Tibial artery (tissue), 4 donors: ENCODE measurements around the gene ANKRD66.

ENCODE experiments used
- DNase-seq, 2 donors: peaks; one replicate each; pipeline ENCODE4 v3.0.0-alpha.2; 2019
- H3K27ac ChIP-seq, 2 donors: fragments of 200-600 bp; sonication (generic) in 1 of 2; 1 replicate in 1 of 2; 2 replicates in 1 of 2; pipeline ENCODE4 v1.5.1; 2018 to 2019; ENCODE audit warnings: mild to moderate bottlenecking in 1 of 2
- H3K27me3 ChIP-seq, 2 donors: fragments of 200-600 bp; sonication (generic) in 1 of 2; one replicate each; pipeline versions ENCODE4 v1.5.1 to v1.6.0; 2016 to 2019
- H3K36me3 ChIP-seq, 3 donors: fragments of 200-600 bp; sonication (generic) in 2 of 3; one replicate each; pipeline ENCODE4 v1.5.1; 2016 to 2019; ENCODE audit warnings: mild to moderate bottlenecking in 2 of 3
- H3K4me1 ChIP-seq, 4 donors: fragments of 200-600 bp; sonication (generic) in 2 of 4; 1 replicate in 3 of 4; 2 replicates in 1 of 4; pipeline ENCODE4 v1.5.1; 2016 to 2019
- H3K4me3 ChIP-seq, 2 donors: fragments of 200-600 bp; sonication (generic) in 1 of 2; 1 replicate in 1 of 2; 2 replicates in 1 of 2; pipeline ENCODE4 v1.5.1; 2018 to 2019; ENCODE audit warnings: mild to moderate bottlenecking in 2 of 2
- H3K9me3 ChIP-seq, 3 donors: fragments of 200-600 bp; sonication (generic) in 1 of 3; one replicate each; pipeline ENCODE4 v1.5.1; 2016 to 2019
- CTCF ChIP-seq, 2 experiments: fragments of 200-600 bp in 1 of 2; fragments of 450-650 bp in 1 of 2; IDR thresholded peaks; one replicate each; pipeline ENCODE4 v1.5.1; 2017 to 2019; ENCODE audit warnings: antibody characterized with exemption in 2 of 2, mild to moderate bottlenecking in 1 of 2, moderate library complexity in 1 of 2
- intact Hi-C: fragments of 100-400 bp; cut with DNase I; formaldehyde crosslinking; loops from one replicate; pipeline ENCODE4 v1.15.0; 2023; ENCODE audit warnings: low total_unique reads

Gene ANKRD66

GRCh38 chr6:46755865-46756264, 9.1 kb downstream of the ANKRD66 start:
- intact Hi-C loops: no loop called here
- H3K4me3 ChIP-seq: no peak overlapping the region
- TF ChIP-seq CTCF (IDR thresholded peaks at IDR 0.05): no peak
- no peaks in the 10 kb centered on the region for H3K9me3 ChIP-seq
- H3K36me3 ChIP-seq: no peaks in the 10 kb centered on the region
- H3K27ac ChIP-seq: no peak overlapping the region
- H3K27me3 ChIP-seq: no peaks in the 10 kb centered on the region
- H3K4me1 ChIP-seq: no peaks in the 10 kb centered on the region
- no peak for DNase-seq

- no peaks in the 10 kb centered on the region for H3K27me3 ChIP-seq
- H3K36me3 ChIP-seq: no peaks in the 10 kb centered on the region
- TF ChIP-seq CTCF (IDR thresholded peaks at IDR 0.05): no peak
- no peak overlapping the region for H3K27ac ChIP-seq
- H3K4me1 ChIP-seq: no peaks in the 10 kb centered on the region
- DNase-seq: no peak
- intact Hi-C loops: no loop called here
- no peaks in the 10 kb centered on the region for H3K9me3 ChIP-seq
- no peak overlapping the region for H3K4me3 ChIP-seq
Observed at GRCh38 chr6:46756469-46757213, 9.9 kb downstream of the ANKRD66 start.

GRCh38 chr6:46757214-46757596, 10.5 kb downstream of the ANKRD66 start:
- no peaks in the 10 kb centered on the region for H3K36me3 ChIP-seq
- no peaks in the 10 kb centered on the region for H3K9me3 ChIP-seq
- H3K27ac ChIP-seq: no peak overlapping the region
- H3K4me3 ChIP-seq: no peak overlapping the region
- intact Hi-C loops: no loop called here
- TF ChIP-seq CTCF (IDR thresholded peaks at IDR 0.05): no peak
- H3K4me1 ChIP-seq: no peaks in the 10 kb centered on the region
- H3K27me3 ChIP-seq: no peaks in the 10 kb centered on the region
- no peak for DNase-seq

GRCh38 chr6:46758960-46759753, 12.4 kb downstream of the ANKRD66 start:
- intact Hi-C loops: no loop called here
- no peak overlapping the region for H3K27ac ChIP-seq
- DNase-seq: no peak
- H3K36me3 ChIP-seq: no peaks in the 10 kb centered on the region
- no peak overlapping the region for H3K4me3 ChIP-seq
- no peaks in the 10 kb centered on the region for H3K27me3 ChIP-seq
- no peak for TF ChIP-seq CTCF (IDR thresholded peaks at IDR 0.05)
- no peaks in the 10 kb centered on the region for H3K4me1 ChIP-seq
- no peaks in the 10 kb centered on the region for H3K9me3 ChIP-seq

- intact Hi-C loops: no loop called here
- no peak overlapping the region for H3K4me3 ChIP-seq
- H3K27me3 ChIP-seq: no peaks in the 10 kb centered on the region
- TF ChIP-seq CTCF (IDR thresholded peaks at IDR 0.05): no peak
- no peak overlapping the region for H3K27ac ChIP-seq
- DNase-seq: no peak
- no peaks in the 10 kb centered on the region for H3K36me3 ChIP-seq
- H3K9me3 ChIP-seq: no peaks in the 10 kb centered on the region
- no peaks in the 10 kb centered on the region for H3K4me1 ChIP-seq
Observed at GRCh38 chr6:46760925-46761324, 14.2 kb downstream of the ANKRD66 start.
